ENCODE measurements around the gene CHD8. TPM values are rescaled to one million over a fixed set of nuclear protein-coding genes. Genes with fewer than 3 reads are reported as not detected.
A peak's percentile ranks its signal among the peaks of the same experiment; 100 is the strongest.
"Not testable (repeated sequence)": the region's sequence is repeated elsewhere in the genome, so short reads cannot be mapped to it uniquely, and the experiment has no call there.

The CHD8 gene
- total RNA-seq, 2 donors from 2014 or later: 105 to 124 TPM

GRCh38 chr14:21455592-21455911 is 371 bp downstream of the CHD8 start:
- H3K36me3 Mint-ChIP-seq (ENCODE audit: low read depth): peaks cover 64% of the 10 kb centered on the region
- no peaks in the 10 kb centered on the region for H3K9me3 Mint-ChIP-seq
- peak overlapping the region; percentile 98 for H3K27ac Mint-ChIP-seq
- H3K27me3 Mint-ChIP-seq: no peaks in the 10 kb centered on the region
- ATAC-seq (replicated peaks): peak; percentile 19
- H3K4me3 Mint-ChIP-seq: peak overlapping the region; percentile 97
- peaks cover 20% of the 10 kb centered on the region for H3K4me1 Mint-ChIP-seq

DNA sequence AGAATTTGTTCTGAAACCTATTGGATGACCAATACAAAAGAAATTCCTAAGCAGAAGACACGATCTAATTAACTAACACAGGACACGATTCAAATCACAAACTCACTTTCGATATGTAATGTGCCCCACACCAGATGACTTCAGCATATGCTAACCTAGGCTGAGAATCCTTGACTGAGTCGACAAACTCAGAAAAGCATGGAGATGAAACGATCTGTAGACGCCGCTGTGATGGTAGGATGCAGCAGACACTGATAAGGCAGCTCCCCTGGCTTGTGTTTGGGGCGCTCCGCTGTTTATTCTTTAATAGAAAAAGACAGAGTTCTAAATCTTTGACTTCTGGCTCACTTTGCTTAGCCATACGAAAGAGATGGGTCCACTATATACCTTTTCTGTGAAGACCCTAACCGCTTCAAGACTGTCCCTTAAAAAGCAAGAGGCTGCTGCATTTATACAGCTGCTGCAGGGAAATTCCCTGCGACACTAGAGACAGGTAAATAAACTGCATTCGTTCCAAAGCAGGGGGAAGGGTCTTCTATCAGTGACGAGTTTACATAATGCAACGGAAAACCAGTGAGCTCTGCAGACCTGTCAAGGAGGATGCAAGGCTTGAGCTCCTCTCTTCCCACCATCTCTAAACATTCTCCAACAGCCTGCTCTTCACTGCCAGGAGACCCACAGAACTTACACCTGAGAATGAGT is 929 bp downstream of the CHD8 start:
- H3K27ac Mint-ChIP-seq: peak overlapping the region; percentile 98
- ATAC-seq (replicated peaks): no peak
- no peaks in the 10 kb centered on the region for H3K9me3 Mint-ChIP-seq
- H3K27me3 Mint-ChIP-seq: no peaks in the 10 kb centered on the region
- peaks cover 25% of the 10 kb centered on the region for H3K4me1 Mint-ChIP-seq
- peak overlapping the region; percentile 97 for H3K4me3 Mint-ChIP-seq
- peaks cover 67% of the 10 kb centered on the region for H3K36me3 Mint-ChIP-seq (ENCODE audit: low read depth)

- Mint-ChIP-seq H3K9me3 (no peaks in the 10 kb centered on the region), H3K36me3 (ENCODE audit: low read depth) (peaks cover 66% of the 10 kb centered on the region), H3K4me1 (peaks cover 42% of the 10 kb centered on the region), H3K4me3 (peak overlapping the region; percentile 66), H3K27ac (peak overlapping the region; percentile 74), H3K27me3 (no peaks in the 10 kb centered on the region)
- no peak for ATAC-seq (replicated peaks)
Observed at GRCh38 chr14:21449899-21450216, 6.1 kb downstream of the CHD8 start.

DNA sequence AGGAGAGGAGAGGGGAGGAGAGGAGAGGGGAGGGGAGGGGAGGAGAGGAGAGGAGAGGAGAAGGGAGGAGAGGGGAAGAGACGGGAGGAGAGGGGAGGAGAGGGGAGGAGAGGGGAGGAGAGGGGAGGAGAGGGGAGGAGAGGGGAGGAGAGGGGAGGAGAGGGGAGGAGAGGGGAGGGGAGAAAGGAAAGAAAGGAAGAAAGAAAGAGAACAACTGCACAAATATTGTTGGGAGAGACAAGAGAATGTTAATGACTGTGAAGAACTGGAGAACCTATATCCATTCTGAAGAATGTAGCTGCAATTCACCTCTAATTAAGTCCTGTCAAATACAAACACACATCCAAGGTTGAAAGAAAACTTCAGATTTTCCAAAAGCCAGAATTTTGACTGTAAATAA is 13.3 kb downstream of the CHD8 start:
- not testable (repeated sequence) for H3K4me3 Mint-ChIP-seq; H3K27ac Mint-ChIP-seq; H3K9me3 Mint-ChIP-seq; ATAC-seq (replicated peaks); H3K27me3 Mint-ChIP-seq
- Mint-ChIP-seq H3K36me3 (ENCODE audit: low read depth) (peaks cover 19% of the 10 kb centered on the region), H3K4me1 (peaks cover 35% of the 10 kb centered on the region)

GRCh38 chr14:21440859-21441258 is 15.1 kb downstream of the CHD8 start:
- Mint-ChIP-seq H3K4me3 (no peak overlapping the region), H3K9me3 (no peaks in the 10 kb centered on the region), H3K27me3 (no peaks in the 10 kb centered on the region), H3K4me1 (peaks cover 29% of the 10 kb centered on the region), H3K36me3 (ENCODE audit: low read depth) (peaks cover 18% of the 10 kb centered on the region), H3K27ac (peak overlapping the region; percentile 27)
- ATAC-seq (replicated peaks): no peak

DNA sequence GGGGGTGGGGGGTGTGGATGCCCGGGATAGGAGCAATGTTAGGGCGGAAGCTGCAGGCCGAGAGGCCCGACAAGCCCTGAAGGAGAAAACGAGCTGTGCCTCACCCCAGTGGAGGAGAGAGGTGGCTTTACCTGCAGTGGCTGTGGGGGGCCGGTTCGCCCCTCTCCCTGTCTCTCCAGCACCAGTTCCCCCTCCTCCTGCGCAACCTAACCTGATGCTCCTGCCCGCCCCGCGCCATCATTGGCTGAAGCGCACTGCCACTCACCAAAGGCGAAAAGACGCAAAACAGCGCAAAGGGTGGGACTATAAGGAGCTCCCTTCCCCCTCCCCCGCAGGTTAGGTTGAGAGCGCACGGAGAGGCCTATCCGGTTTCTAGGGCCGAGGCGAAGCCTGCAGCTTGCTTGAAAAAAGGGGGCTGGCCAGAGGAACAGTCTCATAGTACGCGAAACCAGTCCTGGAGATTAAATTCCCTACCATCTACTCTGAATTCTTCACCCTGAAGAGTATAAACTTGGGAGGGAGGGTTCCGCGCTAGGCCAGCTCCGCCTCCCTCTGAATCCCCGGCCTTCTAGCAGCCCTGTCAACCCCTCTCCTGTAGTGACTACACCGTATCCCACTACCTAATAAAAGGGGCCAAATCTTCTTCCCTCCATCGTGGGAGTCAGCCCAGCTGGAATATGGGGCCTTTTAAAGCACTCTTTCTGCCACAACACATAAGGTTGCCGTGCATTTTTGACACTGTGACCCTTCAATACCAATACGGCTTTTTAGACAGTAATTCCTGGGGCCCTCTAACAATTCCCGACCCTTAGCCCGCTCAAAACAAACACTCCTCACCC is 18.6 kb downstream of the CHD8 start:
- Mint-ChIP-seq H3K4me3 (peak overlapping the region; percentile 98), H3K36me3 (ENCODE audit: low read depth) (peaks cover 43% of the 10 kb centered on the region), H3K4me1 (peaks cover 45% of the 10 kb centered on the region), H3K27ac (peak overlapping the region; percentile 91), H3K9me3 (no peaks in the 10 kb centered on the region), H3K27me3 (no peaks in the 10 kb centered on the region)
- ATAC-seq (replicated peaks): peak; percentile 99

GRCh38 chr14:21436567-21437062 is 19.3 kb downstream of the CHD8 start:
- Mint-ChIP-seq H3K27me3 (no peaks in the 10 kb centered on the region), H3K36me3 (ENCODE audit: low read depth) (peaks cover 48% of the 10 kb centered on the region), H3K4me1 (peaks cover 40% of the 10 kb centered on the region), H3K27ac (peak overlapping the region; percentile 91), H3K9me3 (no peaks in the 10 kb centered on the region), H3K4me3 (peak overlapping the region; percentile 98)
- ATAC-seq (replicated peaks): no peak

DNA sequence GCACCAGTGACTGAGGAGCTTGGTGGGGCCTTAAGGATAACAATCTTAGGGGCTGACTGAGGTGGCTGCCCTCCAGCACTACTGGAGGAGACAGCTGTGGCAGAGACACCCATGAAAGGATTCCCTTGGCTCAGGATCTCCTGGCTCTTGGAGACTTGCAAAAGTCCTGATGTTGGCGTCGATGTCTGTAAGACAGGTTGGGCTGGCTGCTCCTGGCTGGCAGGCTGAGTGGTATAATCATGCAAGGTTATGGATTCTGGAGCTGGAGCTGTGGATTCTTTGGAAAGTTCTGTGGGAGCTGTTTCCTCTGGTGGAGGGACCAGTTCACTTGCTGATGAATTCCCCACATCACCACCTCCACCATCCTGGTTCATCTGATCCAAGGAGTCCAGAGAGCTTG is 24.8 kb downstream of the CHD8 start:
- Mint-ChIP-seq H3K27ac (no peak overlapping the region), H3K36me3 (ENCODE audit: low read depth) (peaks cover 91% of the 10 kb centered on the region), H3K4me3 (no peak overlapping the region), H3K9me3 (no peaks in the 10 kb centered on the region), H3K27me3 (no peaks in the 10 kb centered on the region), H3K4me1 (peaks cover 22% of the 10 kb centered on the region)
- ATAC-seq (replicated peaks): no peak

DNA sequence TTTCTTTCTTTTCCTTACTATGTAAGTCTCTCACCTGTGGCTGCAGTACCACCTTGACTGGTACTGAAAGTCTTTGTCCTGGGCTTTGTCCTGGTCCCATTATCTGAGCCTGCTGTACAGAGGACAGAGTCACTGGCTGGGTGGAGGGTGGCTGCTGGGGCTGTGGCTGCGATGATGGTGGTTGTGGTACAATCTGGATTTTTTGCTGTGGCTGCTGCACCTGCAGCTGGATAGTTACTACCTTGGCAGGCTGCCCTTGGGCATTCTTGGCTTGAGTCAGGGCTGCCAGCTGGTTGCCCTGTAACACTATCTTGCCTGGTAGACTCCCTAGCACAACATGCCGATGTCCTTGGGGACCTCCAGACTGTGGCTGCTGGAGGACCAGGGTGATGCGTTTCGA is 27.0 kb downstream of the CHD8 start:
- H3K4me1 Mint-ChIP-seq: peaks cover 5% of the 10 kb centered on the region
- H3K27ac Mint-ChIP-seq: no peak overlapping the region
- H3K9me3 Mint-ChIP-seq: no peaks in the 10 kb centered on the region

GRCh38 chr14:21426692-21427091 is 29.2 kb downstream of the CHD8 start:
- no peaks in the 10 kb centered on the region for H3K9me3 Mint-ChIP-seq
- H3K27me3 Mint-ChIP-seq: no peaks in the 10 kb centered on the region
- ATAC-seq (replicated peaks): no peak
- H3K4me3 Mint-ChIP-seq: no peak overlapping the region
- H3K4me1 Mint-ChIP-seq: no peaks in the 10 kb centered on the region
- H3K27ac Mint-ChIP-seq: peak overlapping the region; percentile 66
- H3K36me3 Mint-ChIP-seq (ENCODE audit: low read depth): peaks cover 100% of the 10 kb centered on the region

More for the DNA sequence above, 27.0 kb downstream of the CHD8 start:
- H3K27me3 Mint-ChIP-seq: no peaks in the 10 kb centered on the region
- H3K4me3 Mint-ChIP-seq: no peak overlapping the region
- H3K36me3 Mint-ChIP-seq (ENCODE audit: low read depth): peaks cover 96% of the 10 kb centered on the region
- no peak for ATAC-seq (replicated peaks)

- peaks cover 99% of the 10 kb centered on the region for H3K36me3 Mint-ChIP-seq (ENCODE audit: low read depth)
Observed at GRCh38 chr14:21419528-21419927, 36.4 kb downstream of the CHD8 start.

GRCh38 chr14:21415329-21415728 is 40.6 kb downstream of the CHD8 start:
- peaks cover 14% of the 10 kb centered on the region for H3K4me1 Mint-ChIP-seq
- H3K4me3 Mint-ChIP-seq: no peak overlapping the region
- H3K9me3 Mint-ChIP-seq: no peaks in the 10 kb centered on the region
- H3K36me3 Mint-ChIP-seq (ENCODE audit: low read depth): peaks cover 99% of the 10 kb centered on the region
- peak overlapping the region; percentile 89 for H3K27ac Mint-ChIP-seq
- ATAC-seq (replicated peaks): no peak
- no peaks in the 10 kb centered on the region for H3K27me3 Mint-ChIP-seq

More at GRCh38 chr14:21419528-21419927, 36.4 kb downstream of the CHD8 start:
- no peak overlapping the region for H3K4me3 Mint-ChIP-seq
- peak overlapping the region; percentile 80 for H3K27ac Mint-ChIP-seq
- no peaks in the 10 kb centered on the region for H3K9me3 Mint-ChIP-seq
- peaks cover 2% of the 10 kb centered on the region for H3K4me1 Mint-ChIP-seq
- H3K27me3 Mint-ChIP-seq: no peaks in the 10 kb centered on the region
- no peak for ATAC-seq (replicated peaks)

DNA sequence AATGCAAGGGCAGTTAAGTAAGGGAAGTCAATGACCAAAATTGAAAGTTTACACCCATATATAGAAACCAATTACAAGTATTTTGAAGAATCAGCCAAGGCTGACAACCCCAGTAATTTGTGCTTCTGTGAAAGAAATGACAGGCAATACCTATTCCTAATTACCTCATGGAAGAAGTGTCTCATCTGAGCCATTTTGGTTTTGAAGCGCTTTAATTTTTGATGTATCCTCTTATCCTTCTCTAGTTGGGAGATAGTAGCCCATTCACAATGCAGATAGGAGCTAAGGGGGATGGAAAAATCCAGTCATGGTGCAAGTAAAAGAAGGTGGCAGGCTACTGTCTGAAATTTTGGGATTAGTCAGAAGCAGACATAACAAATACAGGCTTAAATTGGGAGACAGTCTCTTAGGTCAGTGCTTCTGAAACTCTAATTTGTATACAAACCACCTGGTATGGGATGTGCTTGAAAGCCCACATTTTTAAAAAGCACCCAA is 41.7 kb downstream of the CHD8 start:
- H3K4me1 Mint-ChIP-seq: peaks cover 14% of the 10 kb centered on the region
- peak overlapping the region; percentile 46 for H3K4me3 Mint-ChIP-seq
- H3K9me3 Mint-ChIP-seq: no peaks in the 10 kb centered on the region
- H3K27me3 Mint-ChIP-seq: no peaks in the 10 kb centered on the region
- ATAC-seq (replicated peaks): peak; percentile 91
- H3K36me3 Mint-ChIP-seq (ENCODE audit: low read depth): peaks cover 99% of the 10 kb centered on the region
- peak overlapping the region; percentile 89 for H3K27ac Mint-ChIP-seq

DNA sequence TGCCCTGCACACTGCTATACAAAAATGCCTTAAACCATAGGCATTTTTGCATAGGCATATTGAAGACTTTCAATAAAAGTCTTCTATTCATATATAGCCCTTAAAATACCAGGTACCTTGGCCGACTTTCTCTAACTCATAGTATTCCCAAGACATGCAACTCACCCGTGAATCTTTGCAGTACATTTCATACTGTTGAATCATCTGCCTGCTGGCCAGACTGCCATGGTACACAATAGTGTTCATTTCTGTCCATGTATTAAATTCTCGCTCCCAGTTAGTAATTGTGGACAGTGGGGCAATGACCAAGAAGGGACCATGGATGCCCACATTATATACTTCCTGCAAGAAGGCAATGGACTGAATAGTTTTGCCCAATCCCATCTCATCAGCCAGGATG is 47.8 kb downstream of the CHD8 start:
- Mint-ChIP-seq H3K27ac (no peak overlapping the region), H3K36me3 (ENCODE audit: low read depth) (peaks cover 100% of the 10 kb centered on the region), H3K9me3 (no peaks in the 10 kb centered on the region), H3K27me3 (no peaks in the 10 kb centered on the region), H3K4me1 (no peaks in the 10 kb centered on the region), H3K4me3 (no peak overlapping the region)
- no peak for ATAC-seq (replicated peaks)

DNA sequence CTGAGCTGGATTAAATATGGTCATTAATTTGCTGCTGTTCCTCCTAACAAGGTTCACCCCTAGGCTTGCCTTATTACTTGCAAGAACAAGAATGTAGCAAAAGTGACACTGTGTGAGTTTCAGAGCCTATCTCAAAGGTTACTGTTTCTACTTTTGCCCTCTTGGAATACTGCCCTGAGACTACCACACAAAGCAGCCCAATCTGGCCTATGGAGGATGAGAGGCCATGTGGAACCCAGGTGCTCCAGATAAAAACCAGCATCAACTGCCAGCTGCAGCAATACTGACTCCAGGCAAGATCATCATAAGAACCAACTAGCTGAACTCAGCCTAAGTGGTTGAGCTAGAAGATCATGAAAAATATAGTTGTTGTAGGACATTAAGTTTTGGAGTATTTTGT is 49.7 kb downstream of the CHD8 start:
- no peak overlapping the region for H3K4me3 Mint-ChIP-seq
- H3K36me3 Mint-ChIP-seq (ENCODE audit: low read depth): peaks cover 100% of the 10 kb centered on the region
- H3K27ac Mint-ChIP-seq: no peak overlapping the region
- H3K9me3 Mint-ChIP-seq: no peaks in the 10 kb centered on the region
- no peaks in the 10 kb centered on the region for H3K4me1 Mint-ChIP-seq
- no peak for ATAC-seq (replicated peaks)
- H3K27me3 Mint-ChIP-seq: no peaks in the 10 kb centered on the region
